Fibroblast of gingiva (primary cell): Measurements from ENCODE around the gene WDR90.

Experiments used
- DNase-seq: peaks from one replicate; pipeline ENCODE4 v3.0.0-alpha.2; 2011; ENCODE audit warnings: low read depth

Gene WDR90

GRCh38 chr16:626787-627453 lies 22.2 kb upstream of the WDR90 start:
- DNase-seq, result peak; percentile 95

GRCh38 chr16:627454-628239 lies 21.5 kb upstream of the WDR90 start:
- no peak for DNase-seq

GRCh38 chr16:628321-629061 lies 20.7 kb upstream of the WDR90 start:
- no peak for DNase-seq

GRCh38 chr16:629185-629832 lies 19.9 kb upstream of the WDR90 start:
- no peak for DNase-seq

- DNase-seq, result no peak
Measured at GRCh38 chr16:629833-630248, 19.3 kb upstream of the WDR90 start.

GRCh38 chr16:630249-630814 lies 18.8 kb upstream of the WDR90 start:
- no peak for DNase-seq

- DNase-seq, result no peak
Measured at GRCh38 chr16:630815-631405, 18.3 kb upstream of the WDR90 start, which contains the start of gene WFIKKN1. Gene WFIKKN1 (plus strand): TSS chr16:630985. CDS start chr16:631254, 269 bp downstream.

- DNase-seq, result no peak
Measured at GRCh38 chr16:631808-632358, 17.3 kb upstream of the WDR90 start.

GRCh38 chr16:632486-633335 lies 16.5 kb upstream of the WDR90 start:
- no peak for DNase-seq

GRCh38 chr16:633336-634050 lies 15.7 kb upstream of the WDR90 start:
- no peak for DNase-seq

GRCh38 chr16:634051-634670 lies 15.0 kb upstream of the WDR90 start:
- DNase-seq, result no peak

GRCh38 chr16:634996-635395 lies 14.2 kb upstream of the WDR90 start:
- no peak for DNase-seq

- no peak for DNase-seq
Measured at GRCh38 chr16:635573-636205, 13.5 kb upstream of the WDR90 start.

GRCh38 chr16:636206-637080 lies 12.7 kb upstream of the WDR90 start, which contains the start of gene METTL26:
Gene METTL26 (minus strand): TSS chr16:636305. CDS start chr16:636290, 15 bp downstream.
- peak; percentile 92 for DNase-seq

GRCh38 chr16:637081-638018 lies 11.8 kb upstream of the WDR90 start:
- DNase-seq, result peak; percentile 88

GRCh38 chr16:638034-638543 lies 11.1 kb upstream of the WDR90 start:
- no peak for DNase-seq
